Activated CD4-positive, CD25-positive, alpha-beta regulatory T cell treated with anti-CD3 and anti-CD28 coated beads, Interleukin-2, amount 50 U/mL, for 16 hours (primary cell): ENCODE measurements around the gene ATF6B.
"Not testable (repeated sequence)": the region's sequence is repeated elsewhere in the genome, so short reads cannot be mapped to it uniquely, and the experiment has no call there.

Experiments
- DNase-seq: peaks from one replicate; pipeline ENCODE4 v3.0.0-alpha.2; 2020; ENCODE audit warnings: low read depth, low spot score

Gene ATF6B

GRCh38 chr6:32082478-32082877, 45.6 kb downstream of the ATF6B start:
- no peak for DNase-seq

- DNase-seq, result no peak
These were observed 46.7 kb downstream of the ATF6B start for GRCh38 chr6:32081168-32081990.

GRCh38 chr6:32079566-32080290, 48.3 kb downstream of the ATF6B start:
- DNase-seq, result no peak

GRCh38 chr6:32076321-32076809, 51.7 kb downstream of the ATF6B start:
- no peak for DNase-seq

- DNase-seq, result no peak
These were observed 52.3 kb downstream of the ATF6B start for GRCh38 chr6:32075781-32076180.

- no peak for DNase-seq
These were observed 53.0 kb downstream of the ATF6B start for GRCh38 chr6:32074996-32075532.

GRCh38 chr6:32073613-32074012, 54.4 kb downstream of the ATF6B start:
- no peak for DNase-seq

- DNase-seq, result no peak
These were observed 54.9 kb downstream of the ATF6B start for GRCh38 chr6:32073101-32073500.

GRCh38 chr6:32070814-32071543, 57.1 kb downstream of the ATF6B start:
- no peak for DNase-seq

- no peak for DNase-seq
These were observed 58.0 kb downstream of the ATF6B start for GRCh38 chr6:32069878-32070515.

GRCh38 chr6:32069460-32069859, 58.6 kb downstream of the ATF6B start:
- no peak for DNase-seq

GRCh38 chr6:32068867-32069266, 59.2 kb downstream of the ATF6B start:
- no peak for DNase-seq

GRCh38 chr6:32068315-32068714, 59.7 kb downstream of the ATF6B start:
- not testable (repeated sequence) for DNase-seq

- DNase-seq, result not testable (repeated sequence)
These were observed 60.5 kb downstream of the ATF6B start for GRCh38 chr6:32067521-32067920.
